CD4-positive, alpha-beta T cell treated with Interleukin-6 for 4 hours (primary cell): Measurements from ENCODE around the gene OR6N1.
A peak's percentile ranks its signal among the peaks of the same experiment; 100 is the strongest.

Experiments
- DNase-seq: peaks from one replicate; pipeline ENCODE4 v3.0.0-alpha.2; 2020; ENCODE audit warnings: mixed read lengths

Gene OR6N1

GRCh38 chr1:158771950-158772866 lies at the start of gene OR6N1:
TSS of gene OR6N1 (minus strand) at chr1:158772195. CDS start at chr1:158766682, 5,513 bp downstream.
- DNase-seq = no peak

- no peak for DNase-seq
Observed at GRCh38 chr1:158821723-158822122, 49.7 kb upstream of the OR6N1 start.

- peak; percentile 20 for DNase-seq
Observed at GRCh38 chr1:158819461-158820443, 47.8 kb upstream of the OR6N1 start.

GRCh38 chr1:158818975-158819431 lies 47.0 kb upstream of the OR6N1 start:
- DNase-seq = no peak

- no peak for DNase-seq
Observed at GRCh38 chr1:158818560-158818959, 46.6 kb upstream of the OR6N1 start.

GRCh38 chr1:158814970-158815369 lies 43.0 kb upstream of the OR6N1 start:
- no peak for DNase-seq

GRCh38 chr1:158813164-158813563 lies 41.2 kb upstream of the OR6N1 start:
- no peak for DNase-seq

GRCh38 chr1:158812336-158812735 lies 40.3 kb upstream of the OR6N1 start:
- DNase-seq = no peak

- DNase-seq = no peak
Observed at GRCh38 chr1:158810311-158810710, 38.3 kb upstream of the OR6N1 start.

GRCh38 chr1:158809862-158810261 lies 37.9 kb upstream of the OR6N1 start:
- no peak for DNase-seq

GRCh38 chr1:158809256-158809655 lies 37.3 kb upstream of the OR6N1 start:
- DNase-seq = no peak

- no peak for DNase-seq
Observed at GRCh38 chr1:158806916-158807536, 35.0 kb upstream of the OR6N1 start.

GRCh38 chr1:158803678-158804077 lies 31.7 kb upstream of the OR6N1 start:
- no peak for DNase-seq

GRCh38 chr1:158801396-158801795 lies 29.4 kb upstream of the OR6N1 start:
- no peak for DNase-seq

- DNase-seq = no peak
Observed at GRCh38 chr1:158800526-158800925, 28.5 kb upstream of the OR6N1 start.

GRCh38 chr1:158799689-158800088 lies 27.7 kb upstream of the OR6N1 start:
- no peak for DNase-seq

- DNase-seq = no peak
Observed at GRCh38 chr1:158798531-158798930, 26.5 kb upstream of the OR6N1 start.

GRCh38 chr1:158794247-158794646 lies 22.3 kb upstream of the OR6N1 start:
- no peak for DNase-seq

GRCh38 chr1:158793604-158794003 lies 21.6 kb upstream of the OR6N1 start:
- peak; percentile 50 for DNase-seq

- DNase-seq = no peak
Observed at GRCh38 chr1:158781104-158781503, 9.1 kb upstream of the OR6N1 start, which contains the start of gene OR6N2. TSS of gene OR6N2 (minus strand) at chr1:158781204. CDS start at chr1:158777635, 3,569 bp downstream.

GRCh38 chr1:158754420-158754819 lies 17.6 kb downstream of the OR6N1 start, which contains the start of gene OR6K6:
TSS of gene OR6K6 (plus strand) at chr1:158754720. CDS start at chr1:158754888, 168 bp downstream.
- DNase-seq = no peak

GRCh38 chr1:158752155-158752712 lies 19.8 kb downstream of the OR6N1 start:
- DNase-seq = no peak
